PC-9 (cell line): ENCODE results near the gene DTNBP1. TPM values are rescaled to one million over a fixed set of nuclear protein-coding genes. Genes with fewer than 3 reads are reported as not detected.

Experiments
- BruUV-seq: library from RNA; stranded (reverse); fragments of 400-500 nt; replicated peaks from 2 replicates; lab custom pipeline; 2021; lab: Mats Ljungman, UMichigan
- CTCF ChIA-PET: fragments of 300-600 bp; sonication (Branson Sonifier 250); formaldehyde crosslinking; loops from one replicate; lab custom pipeline; 2022; ENCODE audit warnings: antibody characterized with exemption; lab: Charles Lee
- POLR2A ChIA-PET: fragments of 300-600 bp; sonication (Branson Sonifier 250); formaldehyde crosslinking; loops from one replicate; lab custom pipeline; 2022; ENCODE audit warnings: antibody characterized with exemption; ENCODE audit not compliant: unreplicated experiment; lab: Charles Lee
- DNase-seq, 2 experiments: peaks; one replicate each; pipeline versions ENCODE4 v3.0.0 to v3.0.0-alpha.2; 2015 to 2022; ENCODE audit warnings: mixed read lengths in 1 of 2
- H2AFZ ChIP-seq: fragments of 200-600 bp; sonication (generic); 2 replicates; pipeline ENCODE4 v1.8.1; 2017; ENCODE audit warnings: antibody characterized with exemption
- H3F3A ChIP-seq: fragments of 200-600 bp; sonication (generic); 2 replicates; pipeline ENCODE4 v1.8.1; 2017; ENCODE audit warnings: antibody characterized with exemption, mild to moderate bottlenecking, low read depth; ENCODE audit not compliant: insufficient read depth
- H3K27ac ChIP-seq: fragments of 200-600 bp; sonication (generic); 2 replicates; pipeline ENCODE4 v1.6.1; 2016; ENCODE audit warnings: mixed run types
- H3K27me3 ChIP-seq: fragments of 200-600 bp; sonication (generic); 2 replicates; pipeline ENCODE4 v1.6.1; 2016; ENCODE audit warnings: low read depth, mixed run types; ENCODE audit not compliant: insufficient read depth
- H3K36me3 ChIP-seq: fragments of 200-600 bp; sonication (generic); 2 replicates; pipeline ENCODE4 v1.6.1; 2016; ENCODE audit warnings: low read depth, mixed run types
- H3K4me1 ChIP-seq: fragments of 200-600 bp; sonication (generic); replicated peaks from 2 replicates; pipeline ENCODE4 v1.6.1; 2016; ENCODE audit warnings: mixed run types; ENCODE audit not compliant: insufficient read depth
- H3K4me2 ChIP-seq: fragments of 200-600 bp; sonication (generic); 2 replicates; pipeline ENCODE4 v1.6.1; 2017; ENCODE audit warnings: mixed run types
- H3K4me3 ChIP-seq: fragments of 200-600 bp; sonication (generic); 2 replicates; pipeline ENCODE4 v1.6.1; 2016; ENCODE audit warnings: mixed run types
- H3K79me2 ChIP-seq: fragments of 200-600 bp; sonication (generic); 2 replicates; pipeline ENCODE4 v1.6.1; 2017; ENCODE audit warnings: low read depth, mixed run types
- H3K9me2 ChIP-seq: fragments of 200-600 bp; sonication (generic); 2 replicates; pipeline ENCODE4 v1.8.1; 2017; ENCODE audit warnings: mild to moderate bottlenecking; ENCODE audit not compliant: insufficient read depth
- H3K9me3 ChIP-seq: fragments of 200-600 bp; sonication (generic); 2 replicates; pipeline ENCODE4 v1.8.1; 2016; ENCODE audit warnings: low read depth; ENCODE audit not compliant: insufficient read depth
- H4K20me1 ChIP-seq: fragments of 200-600 bp; sonication (generic); 2 replicates; pipeline ENCODE4 v1.8.1; 2017; ENCODE audit not compliant: insufficient read depth
- EZH2 ChIP-seq: fragments of 200-600 bp; sonication (generic); IDR thresholded peaks from 2 replicates; pipeline ENCODE4 v1.8.0; 2017; ENCODE audit warnings: antibody characterized with exemption, low read depth
- intact Hi-C: fragments of 100-400 bp; cut with micrococcal nuclease; formaldehyde crosslinking; loops from one replicate; pipeline ENCODE4 v1.10.0; 2022; ENCODE audit not compliant: unreplicated experiment
- total RNA-seq: library from RNA; stranded (reverse); gene quantifications from 2 replicates; pipeline ENCODE4 v1.2.3, GENCODE V29; 2021
- TF ChIP-seq, protein P1 (sequence below): fragments of 200-600 bp; sonication (generic); conservative IDR thresholded peaks from 2 replicates; pipeline ENCODE4 v1.6.1; 2017; ENCODE audit warnings: mixed run types, antibody characterized with exemption, mild to moderate bottlenecking, moderate library complexity

The DTNBP1 gene
- total RNA-seq, 1 experiment from 2014 or later, result 9.1 TPM

DNA sequence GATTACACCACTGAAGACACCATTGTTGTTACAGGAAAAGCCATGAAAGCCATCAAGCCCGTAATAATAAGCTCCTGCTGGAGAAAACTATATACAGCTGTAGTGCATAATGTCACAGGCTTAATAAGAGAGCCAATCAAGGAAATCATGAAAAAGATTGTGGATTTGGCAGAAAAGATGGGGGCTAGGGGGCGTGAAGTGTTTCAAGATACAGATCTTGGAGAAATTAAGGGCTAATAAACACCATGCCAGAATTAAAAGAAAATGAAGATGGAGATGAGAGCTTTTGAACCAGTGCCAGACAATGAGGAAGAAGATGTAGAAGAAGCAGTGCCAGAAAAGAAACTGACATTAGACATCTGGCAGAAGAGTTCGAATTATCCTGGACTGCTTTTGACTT is 43.2 kb upstream of the DTNBP1 start:
- Histone ChIP-seq H3K9me3 (no peaks in the 10 kb centered on the region), H2AFZ (no peak overlapping the region), H3K4me2 (no peak overlapping the region), H3K79me2 (no peaks in the 10 kb centered on the region), H3K4me3 (no peak overlapping the region), H4K20me1 (no peaks in the 10 kb centered on the region), H3K36me3 (no peaks in the 10 kb centered on the region), H3K4me1 (no peaks in the 10 kb centered on the region), H3K9me2 (no peaks in the 10 kb centered on the region), H3K27ac (no peak overlapping the region), H3F3A (no peaks in the 10 kb centered on the region), H3K27me3 (peaks cover 85% of the 10 kb centered on the region)
- POLR2A ChIA-PET, result no interaction called here
- intact Hi-C loops, result no loop called here
- TF ChIP-seq, protein P1, sequence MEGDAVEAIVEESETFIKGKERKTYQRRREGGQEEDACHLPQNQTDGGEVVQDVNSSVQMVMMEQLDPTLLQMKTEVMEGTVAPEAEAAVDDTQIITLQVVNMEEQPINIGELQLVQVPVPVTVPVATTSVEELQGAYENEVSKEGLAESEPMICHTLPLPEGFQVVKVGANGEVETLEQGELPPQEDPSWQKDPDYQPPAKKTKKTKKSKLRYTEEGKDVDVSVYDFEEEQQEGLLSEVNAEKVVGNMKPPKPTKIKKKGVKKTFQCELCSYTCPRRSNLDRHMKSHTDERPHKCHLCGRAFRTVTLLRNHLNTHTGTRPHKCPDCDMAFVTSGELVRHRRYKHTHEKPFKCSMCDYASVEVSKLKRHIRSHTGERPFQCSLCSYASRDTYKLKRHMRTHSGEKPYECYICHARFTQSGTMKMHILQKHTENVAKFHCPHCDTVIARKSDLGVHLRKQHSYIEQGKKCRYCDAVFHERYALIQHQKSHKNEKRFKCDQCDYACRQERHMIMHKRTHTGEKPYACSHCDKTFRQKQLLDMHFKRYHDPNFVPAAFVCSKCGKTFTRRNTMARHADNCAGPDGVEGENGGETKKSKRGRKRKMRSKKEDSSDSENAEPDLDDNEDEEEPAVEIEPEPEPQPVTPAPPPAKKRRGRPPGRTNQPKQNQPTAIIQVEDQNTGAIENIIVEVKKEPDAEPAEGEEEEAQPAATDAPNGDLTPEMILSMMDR, result no peak
- CTCF ChIA-PET, result no interaction called here
- DNase-seq, result no peak
- no TSS peak for BruUV-seq

DNA sequence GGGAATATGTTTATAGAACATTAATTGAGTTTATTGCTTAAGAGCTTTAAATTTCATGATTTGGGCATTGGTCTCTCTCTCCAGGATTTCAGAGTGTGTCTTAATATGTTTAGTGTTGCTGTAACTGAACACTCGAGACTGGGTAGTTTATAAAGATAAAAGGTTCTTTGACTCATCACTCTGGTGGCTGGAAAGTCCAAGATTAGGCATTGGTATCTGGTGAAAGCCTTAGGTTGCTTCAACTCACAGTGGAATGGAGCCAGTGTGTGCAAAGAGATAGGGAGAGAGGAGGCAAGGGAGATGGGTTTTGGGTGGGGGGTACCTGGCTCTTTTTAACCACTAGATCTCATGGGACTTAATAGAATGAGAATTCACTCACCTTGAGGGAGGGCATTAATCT is 35.6 kb upstream of the DTNBP1 start:
- Histone ChIP-seq H3K27ac (no peak overlapping the region), H2AFZ (no peak overlapping the region), H3K79me2 (no peaks in the 10 kb centered on the region), H3K27me3 (peaks cover 66% of the 10 kb centered on the region), H3K9me2 (no peaks in the 10 kb centered on the region), H3F3A (no peaks in the 10 kb centered on the region), H3K36me3 (no peaks in the 10 kb centered on the region), H3K4me1 (no peaks in the 10 kb centered on the region), H4K20me1 (no peaks in the 10 kb centered on the region), H3K9me3 (no peaks in the 10 kb centered on the region), H3K4me2 (no peak overlapping the region), H3K4me3 (no peak overlapping the region)
- POLR2A ChIA-PET, result no interaction called here
- intact Hi-C loops, result loop anchor here (10.0 kb wide), 1 partner anchor 1396 kb away; no protein-coding TSS in a partner anchor
- CTCF ChIA-PET, result no interaction called here
- BruUV-seq, result no TSS peak
- TF ChIP-seq, protein P1, result no peak
- TF ChIP-seq EZH2, result no peak
- DNase-seq, result no peak

DNA sequence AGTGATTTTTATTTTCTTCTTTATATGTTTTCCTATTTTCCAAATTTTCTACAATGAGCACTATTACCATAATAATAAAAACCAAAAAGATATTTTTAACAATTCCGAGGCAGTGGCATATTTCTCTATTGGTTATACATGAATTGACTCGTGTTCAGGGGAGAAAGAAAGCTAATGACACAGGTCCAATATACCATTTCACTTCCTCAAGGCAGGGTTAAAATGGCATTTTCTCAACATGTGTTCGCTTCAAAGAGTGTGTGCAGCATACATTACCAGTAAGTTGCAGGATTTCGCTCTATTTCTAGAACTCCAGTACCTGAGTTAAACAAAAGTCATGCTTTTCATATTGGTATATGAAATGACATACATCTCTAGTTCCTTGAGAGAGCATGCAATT is 35.1 kb upstream of the DTNBP1 start:
- Histone ChIP-seq H4K20me1 (no peaks in the 10 kb centered on the region), H2AFZ (no peak overlapping the region), H3K36me3 (no peaks in the 10 kb centered on the region), H3K9me2 (no peaks in the 10 kb centered on the region), H3K9me3 (no peaks in the 10 kb centered on the region), H3K27me3 (peaks cover 62% of the 10 kb centered on the region), H3K4me2 (no peak overlapping the region), H3K4me3 (no peak overlapping the region), H3K4me1 (no peaks in the 10 kb centered on the region), H3K27ac (no peak overlapping the region), H3K79me2 (no peaks in the 10 kb centered on the region), H3F3A (no peaks in the 10 kb centered on the region)
- POLR2A ChIA-PET, result no interaction called here
- CTCF ChIA-PET, result no interaction called here
- no TSS peak for BruUV-seq
- TF ChIP-seq, protein P1, result no peak
- no peak for TF ChIP-seq EZH2
- intact Hi-C loops, result loop anchor here (10.0 kb wide), 1 partner anchor 1397 kb away; no protein-coding TSS in a partner anchor
- no peak for DNase-seq
